Measurements from ENCODE around the gene MAS1. TPM values are rescaled to one million over a fixed set of nuclear protein-coding genes. Genes with fewer than 3 reads are reported as not detected.

Gene MAS1
- polyA plus RNA-seq, 1 experiment: not detected

DNA sequence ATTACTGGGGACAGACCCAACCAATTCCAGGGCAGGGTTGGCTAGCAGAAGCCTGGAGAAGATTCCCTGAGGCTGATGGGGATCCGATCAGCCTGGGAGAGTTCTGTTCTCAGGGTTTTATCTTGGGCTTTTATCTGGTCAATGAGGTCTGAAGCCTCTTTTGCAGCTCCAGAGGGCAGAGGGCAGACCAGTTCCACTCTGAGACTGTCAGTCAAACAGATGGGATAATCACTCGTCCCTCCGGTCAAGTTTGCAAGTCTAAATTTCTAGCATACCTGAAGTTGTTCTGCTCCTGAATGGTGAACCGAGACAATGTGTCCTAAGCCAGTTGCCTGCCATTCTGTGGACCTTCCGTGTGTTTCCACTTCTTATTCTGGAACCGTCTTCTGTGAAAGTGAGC, 3.0 kb upstream of the MAS1 start:
- POLR2A ChIA-PET: no interaction called here
- Histone ChIP-seq H3K36me3 (ENCODE audit: control insufficient read depth, insufficient read depth, low read length) (no peaks in the 10 kb centered on the region), H3K4me3 (ENCODE audit: low read depth, low read length) (no peak overlapping the region), H3K27me3 (ENCODE audit: control insufficient read depth, insufficient read depth, low read length) (peaks cover 38% of the 10 kb centered on the region)
- TF ChIP-seq, protein P1, sequence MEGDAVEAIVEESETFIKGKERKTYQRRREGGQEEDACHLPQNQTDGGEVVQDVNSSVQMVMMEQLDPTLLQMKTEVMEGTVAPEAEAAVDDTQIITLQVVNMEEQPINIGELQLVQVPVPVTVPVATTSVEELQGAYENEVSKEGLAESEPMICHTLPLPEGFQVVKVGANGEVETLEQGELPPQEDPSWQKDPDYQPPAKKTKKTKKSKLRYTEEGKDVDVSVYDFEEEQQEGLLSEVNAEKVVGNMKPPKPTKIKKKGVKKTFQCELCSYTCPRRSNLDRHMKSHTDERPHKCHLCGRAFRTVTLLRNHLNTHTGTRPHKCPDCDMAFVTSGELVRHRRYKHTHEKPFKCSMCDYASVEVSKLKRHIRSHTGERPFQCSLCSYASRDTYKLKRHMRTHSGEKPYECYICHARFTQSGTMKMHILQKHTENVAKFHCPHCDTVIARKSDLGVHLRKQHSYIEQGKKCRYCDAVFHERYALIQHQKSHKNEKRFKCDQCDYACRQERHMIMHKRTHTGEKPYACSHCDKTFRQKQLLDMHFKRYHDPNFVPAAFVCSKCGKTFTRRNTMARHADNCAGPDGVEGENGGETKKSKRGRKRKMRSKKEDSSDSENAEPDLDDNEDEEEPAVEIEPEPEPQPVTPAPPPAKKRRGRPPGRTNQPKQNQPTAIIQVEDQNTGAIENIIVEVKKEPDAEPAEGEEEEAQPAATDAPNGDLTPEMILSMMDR (IDR thresholded peaks at IDR 0.05; ENCODE audit: insufficient read depth, low read depth, low read length): no peak
- no peak for DNase-seq (ENCODE audit: low read depth)
- CTCF ChIA-PET: no interaction called here

- no peak overlapping the region for H3K4me3 ChIP-seq (ENCODE audit: low read depth, low read length)
- CTCF ChIA-PET: interaction anchor here (1.1 kb wide), 1 partner anchor 23 kb away, joined by 3 read pairs; no protein-coding TSS in a partner anchor
- H3K36me3 ChIP-seq (ENCODE audit: control insufficient read depth, insufficient read depth, low read length): no peaks in the 10 kb centered on the region
- no peak for DNase-seq (ENCODE audit: low read depth)
- TF ChIP-seq, protein P1 (IDR thresholded peaks at IDR 0.05; ENCODE audit: insufficient read depth, low read depth, low read length): no peak
- peaks cover 51% of the 10 kb centered on the region for H3K27me3 ChIP-seq (ENCODE audit: control insufficient read depth, insufficient read depth, low read length)
- POLR2A ChIA-PET: no interaction called here
Observed at GRCh38 chr6:159890201-159890600, 587 bp upstream of the MAS1 start.

- ChIA-PET CTCF (no interaction called here), POLR2A (no interaction called here)
- TF ChIP-seq, protein P1 (IDR thresholded peaks at IDR 0.05; ENCODE audit: insufficient read depth, low read depth, low read length): no peak
- Histone ChIP-seq H3K36me3 (ENCODE audit: control insufficient read depth, insufficient read depth, low read length) (no peaks in the 10 kb centered on the region), H3K4me3 (ENCODE audit: low read depth, low read length) (no peak overlapping the region), H3K27me3 (ENCODE audit: control insufficient read depth, insufficient read depth, low read length) (peaks cover 49% of the 10 kb centered on the region)
- DNase-seq (ENCODE audit: low read depth): no peak
Observed at GRCh38 chr6:159892053-159892452, 1.3 kb downstream of the MAS1 start.

- Histone ChIP-seq H3K27me3 (ENCODE audit: control insufficient read depth, insufficient read depth, low read length) (peaks cover 44% of the 10 kb centered on the region), H3K4me3 (ENCODE audit: low read depth, low read length) (no peak overlapping the region), H3K36me3 (ENCODE audit: control insufficient read depth, insufficient read depth, low read length) (no peaks in the 10 kb centered on the region)
- POLR2A ChIA-PET: no interaction called here
- TF ChIP-seq, protein P1 (IDR thresholded peaks at IDR 0.05; ENCODE audit: insufficient read depth, low read depth, low read length): no peak
- CTCF ChIA-PET: no interaction called here
- DNase-seq (ENCODE audit: low read depth): no peak
Observed at GRCh38 chr6:159893064-159893463, 2.3 kb downstream of the MAS1 start.

DNA sequence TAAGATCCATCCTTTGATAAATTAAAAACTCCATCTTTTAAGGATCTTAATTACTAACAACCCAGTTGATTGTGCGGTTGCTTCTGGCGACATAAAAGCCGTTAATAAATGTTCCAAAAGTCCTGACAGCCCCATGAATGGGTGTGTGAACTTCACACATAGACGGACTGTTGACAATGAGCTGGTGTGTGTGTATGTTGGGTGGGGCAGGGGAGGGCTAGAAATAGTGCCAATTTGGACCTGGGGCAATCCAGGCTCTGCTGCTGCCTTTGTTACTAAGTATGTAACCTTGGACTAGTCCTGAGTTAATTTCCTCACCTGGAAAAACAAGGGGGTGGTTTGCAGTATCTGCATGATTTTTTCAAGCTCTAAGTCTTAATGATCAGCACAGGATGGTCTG, 4.2 kb downstream of the MAS1 start:
- Histone ChIP-seq H3K4me3 (ENCODE audit: low read depth, low read length) (no peak overlapping the region), H3K36me3 (ENCODE audit: control insufficient read depth, insufficient read depth, low read length) (no peaks in the 10 kb centered on the region), H3K27me3 (ENCODE audit: control insufficient read depth, insufficient read depth, low read length) (peaks cover 33% of the 10 kb centered on the region)
- POLR2A ChIA-PET: no interaction called here
- TF ChIP-seq, protein P1 (IDR thresholded peaks at IDR 0.05; ENCODE audit: insufficient read depth, low read depth, low read length): no peak
- no peak for DNase-seq (ENCODE audit: low read depth)
- CTCF ChIA-PET: no interaction called here
